AG09309 (cell line): ENCODE results near the gene HSP90AB1.

Experiments used
- DNase-seq: peaks from one replicate; pipeline ENCODE4 v3.0.0-alpha.2; 2010; ENCODE audit warnings: low read depth
- H3K4me3 ChIP-seq: 2 replicates; pipeline ENCODE4 v1.5.1; 2011; ENCODE audit warnings: mild to moderate bottlenecking, low read depth, low read length, moderate library complexity; ENCODE audit not compliant: control insufficient read depth
- CTCF ChIP-seq: IDR thresholded peaks from 2 replicates; pipeline ENCODE4 v1.5.1; 2011; ENCODE audit warnings: mild to moderate bottlenecking, low read depth, low read length, inconsistent platforms; ENCODE audit not compliant: insufficient read depth, control insufficient read depth; ENCODE audit errors: missing control alignments

The HSP90AB1 gene

DNA sequence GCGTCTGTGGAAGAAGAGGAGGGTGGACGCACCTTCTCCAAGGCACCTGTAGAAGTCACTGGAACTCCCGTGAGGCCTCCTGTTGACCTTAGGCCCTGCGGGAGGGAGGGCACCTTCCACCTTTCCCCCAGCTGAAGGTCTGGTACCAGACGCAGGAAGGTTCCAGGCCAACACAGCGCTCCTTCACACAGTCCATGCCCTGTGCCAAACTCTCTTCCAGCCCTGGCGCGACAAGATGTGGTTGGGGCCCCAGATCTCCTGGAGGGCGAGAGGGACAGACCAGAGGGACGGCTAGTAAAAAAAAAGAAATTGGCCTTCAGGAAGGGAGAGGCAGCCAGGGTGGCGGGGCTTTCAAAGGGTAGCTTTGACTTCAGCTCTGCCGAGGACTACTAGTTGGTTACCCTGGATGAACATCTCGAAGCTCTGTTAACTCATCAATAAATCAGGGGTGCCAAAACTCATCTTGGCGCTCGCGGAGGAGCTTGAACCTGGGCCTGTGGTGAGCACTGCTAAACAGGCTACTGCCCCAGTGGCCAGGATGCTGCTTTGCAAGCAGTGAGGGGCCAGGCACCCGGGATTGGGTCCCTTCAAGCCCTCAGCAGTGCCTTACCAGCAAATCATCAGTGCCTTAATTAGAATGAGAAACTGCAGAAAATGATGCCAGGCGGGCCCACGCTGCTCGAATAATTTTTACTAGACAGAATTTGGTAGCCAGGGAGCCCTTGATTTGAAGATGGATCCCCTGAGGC lies 51.3 kb downstream of the HSP90AB1 start:
- TF ChIP-seq CTCF: peak; percentile 6
- no peak overlapping the region for H3K4me3 ChIP-seq
- DNase-seq: no peak

GRCh38 chr6:44298864-44299263 lies 52.0 kb downstream of the HSP90AB1 start:
- H3K4me3 ChIP-seq: no peak overlapping the region
- DNase-seq: no peak
- TF ChIP-seq CTCF: no peak

DNA sequence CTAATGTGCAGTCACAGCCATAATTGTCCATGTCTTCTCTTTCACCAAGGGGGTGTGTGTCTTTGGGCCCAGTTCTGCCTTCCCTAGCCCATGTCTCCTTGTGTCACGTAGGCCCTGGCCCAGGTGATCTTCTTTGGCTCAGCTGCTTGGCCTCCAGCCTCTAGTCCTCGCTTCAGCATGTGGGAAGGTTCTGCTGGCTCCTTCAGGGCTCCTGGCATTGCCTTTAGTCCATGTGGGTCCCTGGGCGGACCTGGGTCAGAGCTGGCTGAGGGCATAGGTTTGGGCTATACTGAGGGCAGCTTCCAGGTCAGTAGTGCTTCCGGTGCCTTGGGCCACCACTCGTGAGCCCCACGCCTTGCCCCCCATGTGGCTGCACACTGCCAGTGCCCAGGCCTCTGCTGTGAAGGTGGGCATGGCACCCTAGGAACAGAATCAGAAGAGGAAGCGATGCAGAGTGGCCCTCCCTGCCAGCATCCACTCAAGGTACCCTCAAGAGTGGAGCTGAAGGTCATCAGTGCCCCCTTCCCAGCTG lies 53.5 kb downstream of the HSP90AB1 start:
- DNase-seq: no peak
- no peak for TF ChIP-seq CTCF
- H3K4me3 ChIP-seq: no peak overlapping the region

DNA sequence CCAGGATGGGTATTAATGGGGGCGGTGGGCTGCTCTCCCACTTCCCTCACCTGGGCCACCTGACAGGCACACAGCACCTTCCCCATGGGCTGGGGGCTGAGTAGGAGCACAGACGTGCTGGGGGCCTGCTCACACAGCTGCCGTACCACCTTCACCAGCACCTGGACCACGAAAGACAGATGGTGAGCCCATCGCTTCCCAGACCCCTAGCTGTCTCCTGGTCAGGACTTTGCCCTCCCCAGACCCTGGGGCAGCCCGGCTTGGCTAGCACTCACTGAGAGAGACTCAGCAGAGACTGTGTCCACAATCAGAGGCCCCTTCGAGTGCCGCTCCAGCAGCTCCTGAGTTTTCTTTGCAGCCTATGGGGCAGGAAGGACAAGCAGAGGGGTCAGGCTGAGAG lies 54.2 kb downstream of the HSP90AB1 start:
- no peak for DNase-seq
- H3K4me3 ChIP-seq: no peak overlapping the region
- no peak for TF ChIP-seq CTCF

DNA sequence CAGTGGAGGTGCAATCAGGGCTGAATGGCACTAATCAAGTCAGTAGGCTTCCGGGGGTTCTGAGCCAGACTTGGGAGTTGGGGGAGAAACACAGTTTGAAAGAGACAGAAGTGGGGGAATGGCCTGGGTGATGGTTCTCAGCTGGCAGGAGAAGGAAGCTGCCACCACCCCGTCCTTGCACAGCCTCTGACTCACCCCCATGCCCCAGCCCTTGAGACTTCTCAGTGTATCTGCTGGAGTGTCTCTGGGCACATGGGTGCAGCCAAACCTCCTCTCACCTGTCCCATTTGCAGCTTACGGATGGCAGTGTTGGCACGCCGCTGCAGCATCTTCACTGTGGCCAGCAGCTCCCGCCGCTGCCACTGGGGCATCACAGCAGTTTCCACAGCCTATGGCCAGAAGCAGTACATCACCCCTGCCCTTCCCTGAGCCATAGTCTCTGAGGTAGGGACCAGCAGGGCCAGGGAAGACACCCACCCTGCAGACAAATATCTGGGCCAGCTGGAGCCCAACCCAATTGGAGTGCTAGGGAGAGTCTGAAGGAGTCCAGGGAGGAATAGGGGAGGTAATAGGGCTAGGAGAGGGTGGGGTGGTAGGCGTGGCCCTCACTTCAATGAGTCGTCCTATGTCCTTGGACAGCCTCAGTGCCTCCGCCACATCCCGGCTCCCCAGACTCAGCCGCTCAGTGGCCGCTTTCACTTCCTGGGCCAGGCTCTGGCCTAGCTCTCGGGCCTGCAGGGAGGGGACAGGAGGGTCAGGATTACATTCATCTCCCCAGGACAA lies 55.1 kb downstream of the HSP90AB1 start:
- no peak for DNase-seq
- H3K4me3 ChIP-seq: no peak overlapping the region
- TF ChIP-seq CTCF: no peak

GRCh38 chr6:44302856-44303255 lies 56.0 kb downstream of the HSP90AB1 start:
- no peak overlapping the region for H3K4me3 ChIP-seq
- no peak for TF ChIP-seq CTCF
- DNase-seq: no peak
